Measurements from ENCODE around the gene JMJD1C. TPM values are rescaled to one million over a fixed set of nuclear protein-coding genes. Genes with fewer than 3 reads are reported as not detected.
A peak's percentile ranks its signal among the peaks of the same experiment; 100 is the strongest.

JMJD1C gene
- total and polyA plus RNA-seq, 4 donors: 61.8 to 187 (median 99.9) TPM

- DNase-seq (ENCODE audit: low read depth in 4 of 6, low spot score in 6 of 6): no peak
- peaks cover 4% of the 10 kb centered on the region for H3K4me1 ChIP-seq (ENCODE audit: control insufficient read depth, insufficient read depth, low read length)
- WGBS (ENCODE audit: insufficient coverage): no CpG with 5 or more reads among the region's 2 CpGs
Observed at GRCh38 chr10:63209705-63210104, 256.1 kb downstream of the JMJD1C start.

GRCh38 chr10:63208986-63209385 is 256.8 kb downstream of the JMJD1C start:
- peaks cover 4% of the 10 kb centered on the region for H3K4me1 ChIP-seq (ENCODE audit: control insufficient read depth, insufficient read depth, low read length)
- WGBS (ENCODE audit: insufficient coverage): no CpG with 5 or more reads among the region's 2 CpGs
- no peak for DNase-seq (ENCODE audit: low read depth in 4 of 6, low spot score in 6 of 6)

More at GRCh38 chr10:63209705-63210104, 256.1 kb downstream of the JMJD1C start:
- Histone ChIP-seq H3K9me3 (ENCODE audit: control insufficient read depth, insufficient read depth, low read length) (no peaks in the 10 kb centered on the region), H3K27ac (ENCODE audit: low read depth, low read length) (no peak overlapping the region), H3K27me3 (ENCODE audit: control insufficient read depth, insufficient read depth, low read length) (no peaks in the 10 kb centered on the region), H3K36me3 (ENCODE audit: control insufficient read depth, insufficient read depth, low read length) (no peaks in the 10 kb centered on the region), H3K4me3 (ENCODE audit: low read depth, low read length) (no peak overlapping the region)

GRCh38 chr10:63206997-63207811 is 258.6 kb downstream of the JMJD1C start:
- DNase-seq (ENCODE audit: low read depth in 4 of 6, low spot score in 6 of 6): peak; percentile 56 to 92 (median 71)
- Histone ChIP-seq H3K27ac (ENCODE audit: low read depth, low read length) (peak overlapping the region; percentile 87), H3K36me3 (ENCODE audit: control insufficient read depth, insufficient read depth, low read length) (no peaks in the 10 kb centered on the region), H3K27me3 (ENCODE audit: control insufficient read depth, insufficient read depth, low read length) (no peaks in the 10 kb centered on the region), H3K9me3 (ENCODE audit: control insufficient read depth, insufficient read depth, low read length) (no peaks in the 10 kb centered on the region), H3K4me3 (ENCODE audit: low read depth, low read length) (peak overlapping the region; percentile 1), H3K4me1 (ENCODE audit: control insufficient read depth, insufficient read depth, low read length) (peaks cover 4% of the 10 kb centered on the region)
- 0% methylated on average over 2 of the region's 7 CpGs for WGBS (ENCODE audit: insufficient coverage)

More at GRCh38 chr10:63208986-63209385, 256.8 kb downstream of the JMJD1C start:
- Histone ChIP-seq H3K4me3 (ENCODE audit: low read depth, low read length) (no peak overlapping the region), H3K27ac (ENCODE audit: low read depth, low read length) (no peak overlapping the region), H3K27me3 (ENCODE audit: control insufficient read depth, insufficient read depth, low read length) (no peaks in the 10 kb centered on the region), H3K36me3 (ENCODE audit: control insufficient read depth, insufficient read depth, low read length) (no peaks in the 10 kb centered on the region), H3K9me3 (ENCODE audit: control insufficient read depth, insufficient read depth, low read length) (no peaks in the 10 kb centered on the region)

GRCh38 chr10:63206576-63206975 is 259.2 kb downstream of the JMJD1C start:
- no peaks in the 10 kb centered on the region for H3K9me3 ChIP-seq (ENCODE audit: control insufficient read depth, insufficient read depth, low read length)
- peaks cover 4% of the 10 kb centered on the region for H3K36me3 ChIP-seq (ENCODE audit: control insufficient read depth, insufficient read depth, low read length)
- no peaks in the 10 kb centered on the region for H3K27me3 ChIP-seq (ENCODE audit: control insufficient read depth, insufficient read depth, low read length)
- DNase-seq (ENCODE audit: low read depth in 4 of 6, low spot score in 6 of 6): no peak
- peaks cover 4% of the 10 kb centered on the region for H3K4me1 ChIP-seq (ENCODE audit: control insufficient read depth, insufficient read depth, low read length)
- no peak overlapping the region for H3K4me3 ChIP-seq (ENCODE audit: low read depth, low read length)
- H3K27ac ChIP-seq (ENCODE audit: low read depth, low read length): peak overlapping the region; percentile 87

GRCh38 chr10:63205421-63205820 is 260.4 kb downstream of the JMJD1C start:
- H3K36me3 ChIP-seq (ENCODE audit: control insufficient read depth, insufficient read depth, low read length): peaks cover 4% of the 10 kb centered on the region
- no peak for DNase-seq (ENCODE audit: low read depth in 4 of 6, low spot score in 6 of 6)
- no peaks in the 10 kb centered on the region for H3K27me3 ChIP-seq (ENCODE audit: control insufficient read depth, insufficient read depth, low read length)
- WGBS (ENCODE audit: insufficient coverage): no CpG with 5 or more reads among the region's 4 CpGs
- no peak overlapping the region for H3K27ac ChIP-seq (ENCODE audit: low read depth, low read length)
- no peaks in the 10 kb centered on the region for H3K9me3 ChIP-seq (ENCODE audit: control insufficient read depth, insufficient read depth, low read length)
- H3K4me1 ChIP-seq (ENCODE audit: control insufficient read depth, insufficient read depth, low read length): peaks cover 4% of the 10 kb centered on the region
- no peak overlapping the region for H3K4me3 ChIP-seq (ENCODE audit: low read depth, low read length)

GRCh38 chr10:63204667-63205391 is 260.9 kb downstream of the JMJD1C start:
- Histone ChIP-seq H3K4me3 (ENCODE audit: low read depth, low read length) (no peak overlapping the region), H3K9me3 (ENCODE audit: control insufficient read depth, insufficient read depth, low read length) (no peaks in the 10 kb centered on the region), H3K27me3 (ENCODE audit: control insufficient read depth, insufficient read depth, low read length) (no peaks in the 10 kb centered on the region), H3K27ac (ENCODE audit: low read depth, low read length) (peak overlapping the region; percentile 47), H3K4me1 (ENCODE audit: control insufficient read depth, insufficient read depth, low read length) (peaks cover 4% of the 10 kb centered on the region), H3K36me3 (ENCODE audit: control insufficient read depth, insufficient read depth, low read length) (peaks cover 4% of the 10 kb centered on the region)
- no CpG with 5 or more reads among the region's 4 CpGs for WGBS (ENCODE audit: insufficient coverage)
- no peak for DNase-seq (ENCODE audit: low read depth in 4 of 6, low spot score in 6 of 6)

- Histone ChIP-seq H3K4me1 (ENCODE audit: control insufficient read depth, insufficient read depth, low read length) (peaks cover 4% of the 10 kb centered on the region), H3K27ac (ENCODE audit: low read depth, low read length) (peak overlapping the region; percentile 11), H3K4me3 (ENCODE audit: low read depth, low read length) (no peak overlapping the region), H3K9me3 (ENCODE audit: control insufficient read depth, insufficient read depth, low read length) (no peaks in the 10 kb centered on the region), H3K27me3 (ENCODE audit: control insufficient read depth, insufficient read depth, low read length) (no peaks in the 10 kb centered on the region), H3K36me3 (ENCODE audit: control insufficient read depth, insufficient read depth, low read length) (peaks cover 7% of the 10 kb centered on the region)
- no peak for DNase-seq (ENCODE audit: low read depth in 4 of 6, low spot score in 6 of 6)
- no CpG with 5 or more reads among the region's 1 CpG for WGBS (ENCODE audit: insufficient coverage)
Observed at GRCh38 chr10:63201118-63201517, 264.7 kb downstream of the JMJD1C start.

- H3K27ac ChIP-seq (ENCODE audit: low read depth, low read length): peak overlapping the region; percentile 11
- no peaks in the 10 kb centered on the region for H3K4me1 ChIP-seq (ENCODE audit: control insufficient read depth, insufficient read depth, low read length)
- H3K4me3 ChIP-seq (ENCODE audit: low read depth, low read length): no peak overlapping the region
- DNase-seq (ENCODE audit: low read depth in 4 of 6, low spot score in 6 of 6): peak in 2 of 6 donors; percentile 33 to 44
- peaks cover 12% of the 10 kb centered on the region for H3K36me3 ChIP-seq (ENCODE audit: control insufficient read depth, insufficient read depth, low read length)
- no peaks in the 10 kb centered on the region for H3K27me3 ChIP-seq (ENCODE audit: control insufficient read depth, insufficient read depth, low read length)
- no CpG with 5 or more reads among the region's 6 CpGs for WGBS (ENCODE audit: insufficient coverage)
- no peaks in the 10 kb centered on the region for H3K9me3 ChIP-seq (ENCODE audit: control insufficient read depth, insufficient read depth, low read length)
Observed at GRCh38 chr10:63200431-63200830, 265.3 kb downstream of the JMJD1C start.

- Histone ChIP-seq H3K4me3 (ENCODE audit: low read depth, low read length) (no peak overlapping the region), H3K9me3 (ENCODE audit: control insufficient read depth, insufficient read depth, low read length) (no peaks in the 10 kb centered on the region), H3K27ac (ENCODE audit: low read depth, low read length) (no peak overlapping the region), H3K36me3 (ENCODE audit: control insufficient read depth, insufficient read depth, low read length) (peaks cover 13% of the 10 kb centered on the region), H3K4me1 (ENCODE audit: control insufficient read depth, insufficient read depth, low read length) (no peaks in the 10 kb centered on the region), H3K27me3 (ENCODE audit: control insufficient read depth, insufficient read depth, low read length) (no peaks in the 10 kb centered on the region)
- no peak for DNase-seq (ENCODE audit: low read depth in 4 of 6, low spot score in 6 of 6)
- 100% methylated on average over 1 of the region's 2 CpGs for WGBS (ENCODE audit: insufficient coverage)
Observed at GRCh38 chr10:63199716-63200115, 266.1 kb downstream of the JMJD1C start.

Data from spinal cord (tissue), 10 donors.